ENCODE data around the gene TTLL10.

- TF ChIP-seq, protein P1, sequence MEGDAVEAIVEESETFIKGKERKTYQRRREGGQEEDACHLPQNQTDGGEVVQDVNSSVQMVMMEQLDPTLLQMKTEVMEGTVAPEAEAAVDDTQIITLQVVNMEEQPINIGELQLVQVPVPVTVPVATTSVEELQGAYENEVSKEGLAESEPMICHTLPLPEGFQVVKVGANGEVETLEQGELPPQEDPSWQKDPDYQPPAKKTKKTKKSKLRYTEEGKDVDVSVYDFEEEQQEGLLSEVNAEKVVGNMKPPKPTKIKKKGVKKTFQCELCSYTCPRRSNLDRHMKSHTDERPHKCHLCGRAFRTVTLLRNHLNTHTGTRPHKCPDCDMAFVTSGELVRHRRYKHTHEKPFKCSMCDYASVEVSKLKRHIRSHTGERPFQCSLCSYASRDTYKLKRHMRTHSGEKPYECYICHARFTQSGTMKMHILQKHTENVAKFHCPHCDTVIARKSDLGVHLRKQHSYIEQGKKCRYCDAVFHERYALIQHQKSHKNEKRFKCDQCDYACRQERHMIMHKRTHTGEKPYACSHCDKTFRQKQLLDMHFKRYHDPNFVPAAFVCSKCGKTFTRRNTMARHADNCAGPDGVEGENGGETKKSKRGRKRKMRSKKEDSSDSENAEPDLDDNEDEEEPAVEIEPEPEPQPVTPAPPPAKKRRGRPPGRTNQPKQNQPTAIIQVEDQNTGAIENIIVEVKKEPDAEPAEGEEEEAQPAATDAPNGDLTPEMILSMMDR (IDR thresholded peaks at IDR 0.05): no peak
- no peak for TF ChIP-seq EP300 (IDR thresholded peaks at IDR 0.05)
Observed at GRCh38 chr1:1198423-1199140, 24.9 kb downstream of the TTLL10 start.

Measured in gastroesophageal sphincter (tissue), 3 donors.